IPS-NIHi11 (cell line): ENCODE measurements around the gene CNTN2.
A peak's percentile ranks its signal among the peaks of the same experiment; 100 is the strongest.

Experiments
- DNase-seq: peaks from one replicate; pipeline ENCODE4 v3.0.0; 2012; ENCODE audit warnings: mixed read lengths, low spot score

The CNTN2 gene

DNA sequence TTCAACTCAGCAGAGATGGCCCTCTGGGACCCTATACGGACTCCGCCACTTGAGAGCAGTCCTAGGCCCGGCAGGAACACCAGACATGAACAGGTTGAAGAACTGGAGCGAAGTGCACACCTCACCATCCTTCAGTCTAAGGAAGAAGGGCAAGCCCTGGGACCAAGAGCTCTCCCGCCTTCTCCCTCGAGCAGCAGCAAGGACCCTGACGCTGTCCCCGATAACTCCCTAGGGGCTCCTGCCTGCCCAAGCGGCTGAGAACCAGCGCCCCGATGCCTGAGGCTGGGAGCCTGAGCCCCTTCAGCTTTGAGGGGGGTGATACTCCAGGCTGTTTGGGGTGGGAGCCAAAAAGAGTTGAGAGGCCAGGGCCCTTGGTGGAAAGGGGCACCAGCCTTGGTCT, 31.1 kb downstream of the CNTN2 start:
- DNase-seq, result no peak

DNA sequence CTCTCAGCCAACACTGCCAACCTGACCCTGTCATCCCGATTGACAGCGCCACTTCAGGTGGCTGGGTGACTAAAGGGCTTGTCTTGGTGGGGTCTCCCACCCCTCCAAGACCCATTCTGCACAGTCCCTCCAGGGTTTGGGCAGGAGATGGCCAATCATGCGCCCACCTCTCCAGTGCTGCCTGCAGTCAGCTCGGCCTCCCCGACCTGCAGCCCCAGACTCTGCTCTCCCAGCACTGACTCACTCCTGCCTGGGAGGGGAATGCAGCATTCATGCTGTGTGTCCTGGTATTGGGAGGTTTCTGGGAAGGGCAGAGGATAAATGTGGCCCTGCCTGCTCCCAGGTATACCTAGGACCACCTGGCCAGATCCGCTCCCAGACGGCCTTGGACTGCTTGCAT, 31.5 kb downstream of the CNTN2 start:
- no peak for DNase-seq

DNA sequence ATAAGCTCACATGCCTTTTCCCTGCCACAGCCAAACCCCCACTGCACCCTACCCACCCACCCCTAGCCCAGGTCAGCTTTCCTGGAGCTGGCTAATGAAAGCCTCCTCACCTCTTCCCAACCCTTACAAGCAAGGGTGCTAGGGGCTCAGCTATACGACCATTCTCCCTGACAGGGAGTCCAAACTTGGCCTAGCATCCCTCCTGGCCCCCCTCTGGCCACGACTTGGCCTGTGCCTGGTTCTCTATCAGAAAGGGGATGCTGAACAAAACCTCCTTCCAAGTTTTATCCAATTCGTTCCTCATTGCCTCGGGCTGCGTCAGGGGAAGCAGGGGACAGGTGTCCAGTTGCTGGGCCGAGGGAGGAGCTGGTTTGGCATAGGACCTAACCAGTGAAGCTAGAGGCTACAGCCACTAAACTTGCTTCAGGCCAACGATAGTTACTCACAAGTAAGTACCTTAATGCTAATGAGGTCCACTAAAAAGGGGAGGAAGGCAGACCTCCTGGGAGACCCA, 32.7 kb downstream of the CNTN2 start:
- no peak for DNase-seq

GRCh38 chr1:205076245-205076761, 33.3 kb downstream of the CNTN2 start:
- no peak for DNase-seq

GRCh38 chr1:205077158-205077933, 34.3 kb downstream of the CNTN2 start:
- no peak for DNase-seq

DNA sequence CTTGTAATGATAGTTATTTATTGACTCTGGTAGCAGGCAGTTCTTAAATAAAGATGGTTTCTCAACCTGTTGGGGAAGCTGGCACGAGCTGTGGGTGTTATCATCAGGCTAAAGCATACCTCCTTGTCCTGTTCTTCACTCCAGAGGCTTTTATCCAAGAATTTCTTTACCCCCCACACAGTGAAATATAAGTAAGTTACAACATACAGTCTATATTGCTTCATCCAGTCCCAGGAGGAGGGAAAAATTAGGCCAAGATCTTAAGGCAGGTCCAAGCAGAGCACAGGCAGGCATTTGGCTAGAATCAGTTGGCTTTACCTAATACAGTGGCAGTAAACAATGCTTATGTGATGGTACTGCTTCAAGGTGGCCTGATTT, 34.9 kb downstream of the CNTN2 start:
- DNase-seq, result no peak

DNA sequence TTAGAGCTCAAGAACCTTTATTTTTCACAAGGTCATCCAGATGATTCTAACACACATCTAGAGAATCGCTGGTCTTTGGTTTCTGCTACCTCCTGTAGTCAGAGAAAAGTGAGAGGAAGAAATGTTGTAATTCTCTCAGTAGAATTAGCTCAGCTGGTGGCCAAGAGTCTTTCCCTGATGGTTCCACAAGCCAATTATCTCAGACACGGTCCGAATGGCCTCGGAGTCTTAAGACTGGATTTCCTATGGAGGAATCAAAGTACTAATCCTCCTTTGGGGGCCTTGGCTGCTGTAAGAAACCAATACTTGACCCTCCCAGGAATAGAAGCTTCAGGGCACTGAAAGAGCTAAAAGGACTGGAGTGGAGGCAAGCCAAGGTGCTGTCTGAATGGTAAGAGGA, 39.4 kb downstream of the CNTN2 start:
- no peak for DNase-seq

DNA sequence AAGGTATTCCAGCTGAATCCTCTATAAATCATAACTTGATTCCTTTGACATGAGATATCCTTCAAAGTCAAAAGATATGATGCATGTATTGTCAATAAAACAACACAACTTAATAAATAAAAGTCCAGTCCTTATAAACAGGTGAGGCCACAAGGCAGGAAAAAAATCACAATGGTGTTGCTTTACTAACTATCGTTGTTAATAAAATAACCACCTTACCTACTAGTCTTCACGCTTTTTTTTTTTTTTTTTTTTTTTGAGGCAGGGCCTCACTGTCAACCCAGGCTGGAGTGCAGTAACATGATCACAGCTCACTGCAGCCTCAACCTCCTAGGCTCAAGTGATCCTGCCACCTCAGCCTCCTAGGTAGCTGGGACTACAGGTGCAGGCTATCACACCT, 41.3 kb downstream of the CNTN2 start, which contains the start of gene TMEM81:
Gene TMEM81, minus strand, starts transcription at position 101 of the 400 bp plus-strand sequence. CDS start 140 bp downstream, outside the sequence.
- DNase-seq, result no peak

- no peak for DNase-seq
Measured at GRCh38 chr1:205088341-205088740, 45.3 kb downstream of the CNTN2 start.

- no peak for DNase-seq
Measured at GRCh38 chr1:205091043-205091740, 48.2 kb downstream of the CNTN2 start.

- DNase-seq, result no peak
Measured at GRCh38 chr1:205095422-205095821, 52.4 kb downstream of the CNTN2 start.

DNA sequence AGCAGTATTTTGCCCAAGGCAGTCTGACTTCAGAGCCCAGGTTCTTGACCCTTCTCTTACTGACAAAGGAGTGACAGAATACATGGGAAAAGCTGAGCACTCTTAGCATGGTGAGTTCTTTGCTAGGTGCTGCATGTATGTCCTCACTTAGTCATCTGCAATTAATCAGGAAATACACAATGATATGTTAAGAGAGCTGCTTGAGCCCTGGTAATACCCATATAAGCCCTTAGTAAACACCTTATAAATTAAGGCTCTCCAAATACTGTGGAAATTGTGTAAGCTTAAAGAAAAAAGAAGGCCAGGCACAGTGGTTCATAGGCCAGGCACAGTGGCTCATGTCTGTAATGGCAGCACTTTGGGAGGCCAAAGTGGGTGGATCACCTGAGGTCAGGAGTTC, 55.2 kb downstream of the CNTN2 start:
- DNase-seq, result no peak

GRCh38 chr1:205102404-205102803, 59.4 kb downstream of the CNTN2 start:
- DNase-seq, result no peak

- no peak for DNase-seq
Measured at GRCh38 chr1:205107327-205107726, 64.3 kb downstream of the CNTN2 start.

DNA sequence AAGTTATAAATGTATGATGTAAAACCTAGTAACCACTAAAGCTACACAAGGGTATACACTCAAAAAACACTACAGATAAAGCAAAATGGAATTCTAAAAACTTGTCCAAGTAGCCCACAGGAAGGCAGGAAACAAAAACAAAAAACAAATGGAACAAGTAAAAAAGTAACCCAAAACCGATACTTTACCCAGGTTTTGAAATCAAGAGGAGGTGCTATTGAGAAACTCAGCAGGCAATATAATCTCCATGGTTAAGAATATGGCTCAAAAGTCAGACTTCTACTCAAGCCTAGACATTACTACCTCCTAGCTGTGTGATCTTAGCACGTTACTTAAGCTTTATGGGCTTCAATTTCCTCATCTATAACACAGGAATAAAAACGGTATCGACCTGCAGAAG, 65.5 kb downstream of the CNTN2 start:
- no peak for DNase-seq

DNA sequence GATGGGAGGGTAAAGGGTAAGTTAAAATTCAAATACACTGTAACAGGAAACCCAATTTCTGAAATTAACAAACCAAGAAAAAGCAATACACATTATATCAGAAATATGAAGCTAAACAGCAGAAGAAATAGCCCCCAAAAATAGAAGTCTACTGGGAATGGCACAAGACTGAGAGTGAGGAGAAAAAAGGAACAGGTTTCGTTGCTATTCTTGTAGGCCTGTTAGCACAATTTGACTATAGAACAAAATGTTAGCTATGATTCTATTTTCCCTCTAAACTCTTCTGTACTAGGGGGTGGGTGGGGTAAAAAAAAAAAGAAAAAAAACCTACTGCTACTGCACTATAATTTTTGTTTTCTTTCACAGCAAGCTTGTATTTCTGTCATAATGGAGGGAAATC, 66.3 kb downstream of the CNTN2 start:
- DNase-seq, result no peak

- DNase-seq, result no peak
Measured at GRCh38 chr1:205109711-205110110, 66.7 kb downstream of the CNTN2 start.

DNA sequence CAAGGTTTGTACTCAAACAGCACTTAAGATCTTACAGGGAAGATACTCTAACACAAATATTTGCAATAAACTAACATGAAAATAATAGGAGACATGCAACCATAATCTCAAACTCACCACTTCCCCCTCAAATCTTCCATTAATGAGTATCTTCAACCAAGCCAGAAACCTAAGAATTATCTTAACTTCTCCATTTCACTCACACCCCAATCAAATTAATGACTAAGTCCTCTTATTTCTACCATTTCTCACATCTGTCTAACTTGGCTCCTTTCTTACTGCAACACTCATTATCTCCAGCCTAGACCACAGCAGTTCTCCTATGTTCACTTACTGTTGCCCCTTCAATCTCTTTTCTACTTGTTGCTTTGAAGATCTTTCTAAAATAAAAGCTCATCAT, 68.3 kb downstream of the CNTN2 start:
- DNase-seq, result no peak

GRCh38 chr1:205118752-205119151, 75.7 kb downstream of the CNTN2 start:
- no peak for DNase-seq

DNA sequence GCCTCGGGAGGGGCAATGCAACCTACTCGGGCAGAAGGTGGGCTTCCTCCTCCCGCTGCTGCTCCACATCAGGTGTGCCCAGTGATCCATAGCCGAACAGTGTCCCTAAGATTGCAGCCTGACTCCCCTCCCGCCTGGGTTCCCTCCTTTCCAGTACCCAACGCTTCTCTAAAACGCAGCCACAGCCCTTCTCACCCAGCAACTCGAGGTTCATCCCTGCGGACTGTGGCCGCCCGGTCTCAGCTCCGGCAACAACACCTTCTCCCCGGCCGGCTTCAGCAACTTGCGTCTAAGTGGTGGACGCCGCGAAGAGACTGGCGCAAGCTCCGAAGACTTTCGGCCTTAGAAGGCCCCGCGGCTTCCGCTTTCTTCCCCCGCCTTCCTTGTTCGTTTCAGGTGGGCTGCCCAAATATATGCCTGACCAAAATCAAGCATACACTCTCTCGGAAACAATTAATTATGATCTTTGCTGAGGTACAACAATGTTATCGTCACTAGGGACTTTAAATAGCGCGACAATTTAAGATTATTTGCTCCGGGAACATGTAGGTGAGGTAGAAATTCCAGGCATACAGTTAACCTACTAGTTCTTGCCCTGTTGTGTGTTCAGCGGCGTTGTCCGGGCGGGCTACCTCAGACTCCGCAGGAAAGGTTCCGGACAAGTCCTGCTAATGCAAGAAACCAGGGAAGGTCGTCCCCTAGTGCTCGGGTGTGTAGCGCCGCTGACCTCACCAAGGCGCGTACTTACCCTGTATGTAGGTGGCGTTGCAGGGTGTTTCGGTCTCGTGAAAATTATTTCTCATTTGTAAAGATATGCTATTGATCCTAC, 78.9 kb downstream of the CNTN2 start, which contains the start of gene RBBP5:
Gene RBBP5, minus strand, starts transcription at position 319 of the 829 bp plus-strand sequence. Its CDS starts 105 bp downstream, at position 214.
- peak; percentile 92 for DNase-seq

DNA sequence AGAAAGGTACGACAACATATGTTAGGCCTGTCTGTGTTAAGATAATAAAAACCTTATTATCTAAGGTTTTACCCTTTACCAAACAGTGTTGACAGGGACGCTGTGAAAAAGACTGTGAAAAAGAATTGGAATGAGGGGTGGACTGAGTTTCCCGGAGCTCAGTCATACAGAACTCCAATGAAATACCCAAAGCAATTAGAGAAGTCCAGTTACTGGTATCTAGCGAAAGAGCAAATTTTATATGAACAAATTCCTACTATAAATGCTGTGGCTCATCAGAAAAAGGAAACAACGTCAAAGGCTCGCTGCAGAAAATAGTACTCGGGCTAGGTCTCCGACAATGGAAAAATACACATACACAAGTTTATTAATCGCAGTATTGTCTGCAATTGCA, 79.5 kb downstream of the CNTN2 start:
- DNase-seq, result no peak

- no peak for DNase-seq
Measured at GRCh38 chr1:205124726-205125125, 81.7 kb downstream of the CNTN2 start.
